Large intestine (tissue), 3 donors: Measurements from ENCODE around the gene BOLA3. TPM values are rescaled to one million over a fixed set of nuclear protein-coding genes. Genes with fewer than 3 reads are reported as not detected.

Source experiments
- DNase-seq, 2 donors: peaks; one replicate each; pipeline versions ENCODE4 v3.0.0 to v3.0.0-alpha.2; 2013
- H3K27ac ChIP-seq: one replicate; pipeline ENCODE4 v1.5.1; 2013; ENCODE audit warnings: low read length
- H3K27me3 ChIP-seq: 2 replicates; pipeline ENCODE4 v1.6.1; 2013; ENCODE audit warnings: low read length; ENCODE audit not compliant: control insufficient read depth, insufficient read depth
- H3K36me3 ChIP-seq: 2 replicates; pipeline ENCODE4 v1.6.1; 2013; ENCODE audit warnings: low read length; ENCODE audit not compliant: control insufficient read depth, insufficient read depth
- H3K4me1 ChIP-seq: one replicate; pipeline ENCODE4 v1.6.1; 2013; ENCODE audit warnings: low read length; ENCODE audit not compliant: control insufficient read depth, insufficient read depth
- H3K4me3 ChIP-seq: one replicate; pipeline ENCODE4 v1.5.1; 2013; ENCODE audit warnings: low read length
- H3K9me3 ChIP-seq: one replicate; pipeline ENCODE4 v1.6.1; 2013; ENCODE audit warnings: mild to moderate bottlenecking, low read depth, low read length, moderate library complexity; ENCODE audit not compliant: control insufficient read depth
- WGBS: methylation state at CpG from one replicate; pipeline ENCODE4 v1.1.5; 2013; ENCODE audit warnings: low lambda C conversion rate; ENCODE audit not compliant: insufficient coverage; 5-methylcytosine and 5-hydroxymethylcytosine counted together
- polyA plus RNA-seq: library from polyadenylated mRNA; unstranded; fragments of 120-200 nt; gene quantifications from one replicate; pipeline ENCODE4 v1.2.1, GENCODE V29; 2013

BOLA3 gene
- polyA plus RNA-seq, 1 donor, result 32.4 TPM

DNA sequence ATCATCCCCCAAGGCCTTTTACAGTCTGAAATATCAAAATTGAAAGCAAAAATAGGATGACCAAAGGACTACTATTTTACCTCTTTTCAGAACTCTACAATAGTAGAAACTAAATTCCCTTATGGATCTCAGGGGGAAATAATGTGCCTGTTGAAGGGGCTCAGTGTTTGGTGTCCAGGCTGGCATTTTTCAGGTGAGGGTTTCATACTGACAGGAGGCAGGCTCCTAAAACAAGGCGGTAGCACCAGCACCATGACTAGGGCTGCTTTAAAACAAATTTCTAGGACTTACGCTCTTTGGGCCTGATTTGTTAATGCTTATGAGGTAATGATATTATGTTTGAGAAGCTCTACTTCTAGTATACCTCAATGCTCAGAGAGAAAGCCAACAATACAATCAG is 5.2 kb upstream of the BOLA3 start:
- no peak overlapping the region for H3K27ac ChIP-seq
- H3K9me3 ChIP-seq, result no peaks in the 10 kb centered on the region
- no peaks in the 10 kb centered on the region for H3K27me3 ChIP-seq
- WGBS, result 100% methylated on average over 1 of the region's 2 CpGs
- peaks cover 27% of the 10 kb centered on the region for H3K36me3 ChIP-seq
- H3K4me3 ChIP-seq, result no peak overlapping the region
- no peaks in the 10 kb centered on the region for H3K4me1 ChIP-seq
- no peak for DNase-seq

DNA sequence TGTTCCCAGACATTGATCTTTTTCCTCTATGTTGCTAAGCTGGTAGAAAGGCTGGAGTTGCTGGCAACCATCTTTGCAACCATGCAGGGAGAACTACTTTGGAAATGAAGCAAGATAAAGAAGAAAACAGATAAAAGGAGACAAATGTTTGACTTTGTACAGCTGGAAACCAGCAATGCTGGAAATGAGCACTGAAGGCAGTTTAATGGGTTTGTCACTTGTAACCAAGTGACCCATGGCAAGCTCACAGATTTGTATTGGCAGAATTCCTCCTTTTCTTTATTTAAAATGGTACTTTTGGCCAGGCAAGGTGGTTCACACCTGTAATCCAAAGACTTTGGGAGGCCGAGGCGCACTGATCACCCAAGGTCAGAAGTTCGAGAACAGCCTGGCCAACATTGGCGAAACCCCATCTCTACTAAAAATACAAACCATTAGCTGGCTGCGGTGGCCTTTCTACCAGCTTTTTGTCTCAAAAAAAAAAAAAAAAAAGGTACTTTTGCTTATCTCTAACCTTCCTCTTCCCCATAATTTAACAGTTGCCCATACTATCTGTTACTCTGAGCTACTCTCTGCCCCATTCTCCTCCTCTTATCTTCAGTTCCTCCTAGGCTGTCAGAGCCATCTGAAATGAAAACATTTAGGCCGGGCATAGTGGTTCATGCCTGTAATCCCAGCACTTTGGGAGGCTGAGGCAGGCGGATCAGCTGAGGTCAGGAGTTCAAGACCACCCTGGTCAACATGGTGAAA is 2.0 kb upstream of the BOLA3 start:
- no peak for DNase-seq
- no peaks in the 10 kb centered on the region for H3K9me3 ChIP-seq
- H3K27ac ChIP-seq, result no peak overlapping the region
- 100% methylated on average over 2 of the region's 7 CpGs for WGBS
- peaks cover 10% of the 10 kb centered on the region for H3K36me3 ChIP-seq
- peaks cover 10% of the 10 kb centered on the region for H3K4me1 ChIP-seq
- no peak overlapping the region for H3K4me3 ChIP-seq
- H3K27me3 ChIP-seq, result no peaks in the 10 kb centered on the region

DNA sequence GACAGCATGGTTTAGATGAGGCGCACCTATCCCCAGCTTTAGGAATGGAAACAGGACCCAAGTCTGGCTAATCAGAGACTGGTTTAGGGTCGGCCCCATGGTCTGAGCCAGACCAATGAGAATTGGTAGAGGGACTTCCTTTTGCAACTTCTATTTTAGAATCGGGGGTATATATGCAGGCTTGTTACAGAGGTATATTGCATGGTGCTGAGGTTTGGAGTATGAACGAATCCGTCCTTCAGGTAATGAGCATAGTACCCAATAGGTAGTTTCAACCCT is 1.5 kb upstream of the BOLA3 start:
- no peak overlapping the region for H3K27ac ChIP-seq
- no peak overlapping the region for H3K4me3 ChIP-seq
- peaks cover 10% of the 10 kb centered on the region for H3K4me1 ChIP-seq
- H3K36me3 ChIP-seq, result peaks cover 12% of the 10 kb centered on the region
- no peak for DNase-seq
- no CpG with 5 or more reads among the region's 5 CpGs for WGBS
- H3K9me3 ChIP-seq, result no peaks in the 10 kb centered on the region
- H3K27me3 ChIP-seq, result no peaks in the 10 kb centered on the region

DNA sequence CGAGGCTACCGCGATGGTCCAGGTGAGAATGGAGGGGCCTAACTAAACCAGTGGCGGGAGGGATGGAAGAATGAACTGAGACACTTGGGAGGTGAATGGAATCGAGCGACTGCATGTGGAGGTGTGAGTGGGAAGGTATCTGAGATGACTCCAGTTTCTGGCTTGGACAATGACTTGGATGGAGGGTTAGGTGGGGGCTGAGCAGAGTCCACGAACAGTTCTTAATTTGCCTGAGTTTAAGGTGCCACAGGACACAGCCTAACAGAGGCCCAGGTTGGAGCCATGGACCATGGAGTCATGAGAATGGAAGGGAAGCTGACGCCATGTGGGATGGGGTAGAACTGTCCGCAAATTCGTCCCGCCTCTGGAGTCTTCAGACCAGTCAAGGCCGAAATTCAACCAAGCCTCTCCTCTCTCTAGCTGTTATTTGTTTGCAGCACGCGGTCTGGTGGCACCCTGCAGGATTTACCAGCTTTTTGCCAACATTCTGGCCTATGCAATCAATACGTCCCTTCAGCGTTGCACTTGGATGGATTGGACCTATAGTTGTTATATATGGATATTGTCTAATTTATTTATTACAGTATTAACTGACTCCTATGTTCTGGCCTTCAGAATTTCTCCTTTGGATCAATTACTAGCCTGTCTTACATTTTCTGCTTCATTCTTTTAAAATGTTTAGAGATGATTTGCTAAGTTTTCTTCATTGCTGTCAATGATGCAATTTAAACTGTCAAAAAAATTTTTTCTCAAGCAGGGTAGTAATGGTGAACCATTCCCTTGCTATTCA is 940 bp upstream of the BOLA3 start:
- H3K27ac ChIP-seq, result peak overlapping the region; percentile 77
- DNase-seq, result no peak
- H3K9me3 ChIP-seq, result no peaks in the 10 kb centered on the region
- H3K4me1 ChIP-seq, result peaks cover 10% of the 10 kb centered on the region
- H3K4me3 ChIP-seq, result peak overlapping the region; percentile 72
- no peaks in the 10 kb centered on the region for H3K27me3 ChIP-seq
- 100% methylated on average over 1 of the region's 16 CpGs for WGBS
- peaks cover 11% of the 10 kb centered on the region for H3K36me3 ChIP-seq

DNA sequence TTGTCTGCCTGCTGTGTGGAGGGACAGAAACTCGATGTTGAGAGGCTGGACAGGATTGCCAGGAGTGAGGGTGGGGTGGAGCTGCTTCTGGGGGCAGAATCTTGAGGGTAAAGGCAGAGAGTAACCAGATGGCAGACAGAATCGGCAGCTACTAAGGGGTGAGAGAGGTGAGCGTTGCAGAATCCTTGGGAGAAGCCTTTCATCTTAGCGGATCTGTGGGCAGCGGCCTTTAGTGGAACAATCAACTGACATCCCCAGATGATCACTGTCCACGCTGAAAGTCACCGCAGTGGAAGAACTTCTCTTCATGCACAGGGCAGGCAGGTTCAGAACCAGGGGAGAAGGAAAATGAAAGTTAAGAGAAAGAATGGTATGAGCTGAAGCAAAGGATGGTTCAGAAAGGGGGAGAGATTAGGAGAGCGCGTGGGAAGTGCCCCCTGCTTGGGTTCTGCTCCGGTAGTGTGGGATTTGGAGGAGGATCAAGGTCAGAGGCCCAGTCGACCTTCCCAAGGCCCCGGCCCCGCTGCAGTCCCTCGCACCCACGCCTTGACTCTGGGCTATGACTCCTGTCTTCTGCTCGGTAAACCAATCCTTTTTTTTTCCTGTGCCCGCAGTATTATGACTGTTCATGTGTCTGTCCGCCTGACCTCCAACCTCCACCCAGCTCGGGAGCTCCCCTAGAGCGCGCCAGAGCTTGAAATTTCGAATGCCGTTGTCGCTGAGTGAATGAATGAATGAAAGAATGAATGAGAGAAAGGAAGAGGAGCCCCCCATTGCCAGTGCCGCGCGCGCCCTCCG is 584 bp downstream of the BOLA3 start:
- Histone ChIP-seq H3K9me3 (no peaks in the 10 kb centered on the region), H3K27me3 (no peaks in the 10 kb centered on the region), H3K4me3 (peak overlapping the region; percentile 67), H3K27ac (no peak overlapping the region), H3K36me3 (peaks cover 14% of the 10 kb centered on the region), H3K4me1 (peaks cover 10% of the 10 kb centered on the region)
- DNase-seq, result no peak
- WGBS, result 0% methylated on average over 1 of the region's 29 CpGs

DNA sequence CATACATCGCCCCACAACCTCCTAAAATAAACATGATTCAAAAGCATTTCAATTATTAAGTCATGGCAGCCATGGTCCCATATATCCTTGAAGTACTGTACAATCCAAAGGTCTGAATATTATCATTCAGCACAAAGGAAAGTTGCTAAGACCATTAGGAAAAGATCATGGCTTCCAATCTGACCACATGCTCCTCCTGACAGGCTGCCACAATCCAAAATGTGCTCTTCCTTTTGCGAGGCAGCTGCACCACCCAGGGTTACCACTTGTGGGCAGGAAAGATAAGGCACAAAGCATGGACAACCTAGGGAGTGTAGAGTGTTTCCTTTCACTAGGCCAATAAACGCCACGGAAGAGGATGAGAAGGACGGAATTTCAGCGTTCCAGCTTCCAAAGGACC is 5.4 kb downstream of the BOLA3 start:
- Histone ChIP-seq H3K4me3 (no peak overlapping the region), H3K4me1 (peaks cover 10% of the 10 kb centered on the region), H3K9me3 (no peaks in the 10 kb centered on the region), H3K36me3 (peaks cover 24% of the 10 kb centered on the region), H3K27me3 (no peaks in the 10 kb centered on the region), H3K27ac (no peak overlapping the region)
- WGBS, result 100% methylated on average over 1 of the region's 6 CpGs
- DNase-seq, result no peak

DNA sequence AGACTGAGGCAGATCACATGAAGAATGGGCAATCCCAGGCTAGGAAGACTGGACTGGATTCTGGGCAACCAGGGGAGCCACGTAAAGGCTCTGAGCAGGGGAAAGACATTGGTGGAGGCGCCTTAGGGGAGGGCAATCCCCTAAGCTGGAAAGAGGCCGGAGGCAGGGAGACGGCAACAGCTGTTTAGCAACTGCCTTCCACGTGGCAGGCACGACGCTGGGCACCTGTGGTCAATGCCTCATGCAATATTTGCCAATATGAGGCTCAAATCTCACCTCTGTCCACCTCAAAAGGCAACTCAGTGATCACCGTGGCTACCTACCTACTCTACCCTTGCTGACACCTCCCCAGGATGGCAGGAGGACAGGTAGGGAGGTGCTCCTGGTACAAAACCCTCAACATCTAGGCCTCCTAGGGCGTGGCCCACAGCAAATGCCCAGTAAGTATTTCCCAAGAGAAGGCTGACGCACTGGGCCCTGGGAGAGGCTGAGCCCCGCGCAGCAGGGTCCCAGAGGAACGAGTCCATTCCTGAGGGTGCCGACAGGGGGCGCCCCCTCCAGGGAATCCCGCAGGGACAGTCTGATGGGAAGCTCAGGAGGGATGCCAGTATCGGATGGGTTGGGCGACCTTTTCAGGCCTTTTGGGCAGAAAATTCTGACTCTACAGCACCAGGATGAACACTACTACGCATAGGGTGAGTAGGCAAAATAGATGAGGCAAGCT is 8.9 kb downstream of the BOLA3 start:
- no peaks in the 10 kb centered on the region for H3K27me3 ChIP-seq
- H3K27ac ChIP-seq, result no peak overlapping the region
- no peaks in the 10 kb centered on the region for H3K9me3 ChIP-seq
- H3K4me3 ChIP-seq, result no peak overlapping the region
- no peak for DNase-seq
- H3K36me3 ChIP-seq, result peaks cover 23% of the 10 kb centered on the region
- H3K4me1 ChIP-seq, result no peaks in the 10 kb centered on the region
- no CpG with 5 or more reads among the region's 19 CpGs for WGBS

DNA sequence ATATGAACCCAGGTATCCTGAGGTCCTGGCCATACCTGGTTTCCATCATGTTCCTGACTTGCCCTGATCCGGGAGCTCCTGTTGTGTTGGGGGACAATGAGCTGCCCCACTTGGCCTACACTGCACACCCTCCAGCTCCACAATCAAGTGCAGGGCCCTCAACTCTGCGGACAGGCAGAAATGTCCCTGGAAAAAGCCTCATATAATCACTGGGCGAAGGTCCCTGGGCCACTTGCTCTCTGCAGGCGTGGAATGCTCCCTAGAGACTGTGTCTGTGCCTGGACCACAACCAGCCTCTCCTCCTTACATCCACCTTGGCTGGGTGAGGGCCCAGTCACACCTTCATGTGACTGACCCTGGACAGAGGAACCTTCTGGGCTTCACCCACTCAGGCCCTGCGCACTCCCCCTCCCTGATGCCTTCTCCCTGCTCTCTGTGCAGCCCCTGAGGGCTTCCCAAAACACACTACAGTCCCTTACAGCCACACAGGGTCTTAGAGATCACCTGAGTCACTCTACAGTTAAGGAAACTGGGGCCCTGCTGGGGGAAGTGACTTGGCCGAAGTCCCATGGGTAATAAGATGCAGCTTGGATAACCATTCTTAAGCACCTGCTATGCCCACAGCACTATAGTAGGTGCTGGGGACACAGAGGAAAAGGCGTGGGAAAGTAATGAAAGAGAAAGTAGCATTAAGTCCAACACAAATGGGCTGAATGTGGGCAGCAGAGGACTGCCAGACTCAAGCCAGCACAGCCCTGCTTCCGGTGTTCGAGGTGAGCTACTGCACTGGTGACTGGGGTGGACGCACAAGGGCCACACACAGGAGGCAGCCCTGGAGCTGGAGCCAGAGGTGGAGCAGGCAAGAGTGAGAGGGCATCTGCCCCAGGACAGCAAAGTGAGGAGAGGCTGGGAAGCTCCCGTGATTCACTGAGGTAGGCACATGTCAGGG is 9.8 kb downstream of the BOLA3 start:
- H3K27me3 ChIP-seq, result no peaks in the 10 kb centered on the region
- H3K27ac ChIP-seq, result no peak overlapping the region
- no peaks in the 10 kb centered on the region for H3K9me3 ChIP-seq
- no peak overlapping the region for H3K4me3 ChIP-seq
- DNase-seq, result peak; percentile 7 to 57
- WGBS, result no CpG with 5 or more reads among the region's 11 CpGs
- no peaks in the 10 kb centered on the region for H3K4me1 ChIP-seq
- H3K36me3 ChIP-seq, result peaks cover 25% of the 10 kb centered on the region

DNA sequence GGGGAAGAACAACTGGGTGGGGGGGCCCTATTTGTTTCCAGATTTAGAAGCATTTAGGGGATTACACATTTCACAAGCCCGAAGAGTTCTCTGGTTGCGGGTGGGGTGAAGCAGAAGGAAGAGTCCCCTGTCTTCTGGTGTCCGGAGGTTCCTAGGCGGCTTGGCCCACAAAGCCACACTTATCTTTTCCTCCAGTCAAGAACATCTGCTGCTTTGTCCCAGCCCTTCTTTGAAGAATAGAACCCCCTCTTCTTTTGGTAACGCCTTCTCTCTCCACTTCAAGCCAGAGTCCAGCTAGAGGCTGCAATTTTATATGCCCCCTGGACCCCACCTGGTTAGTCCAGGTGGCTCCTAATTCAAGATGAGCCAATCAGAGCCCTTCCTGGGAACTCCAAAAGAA is 15.8 kb downstream of the BOLA3 start:
- H3K4me1 ChIP-seq, result no peaks in the 10 kb centered on the region
- H3K27ac ChIP-seq, result no peak overlapping the region
- WGBS, result 90% methylated on average over 2 of the region's 5 CpGs
- peaks cover 17% of the 10 kb centered on the region for H3K27me3 ChIP-seq
- DNase-seq, result no peak
- no peak overlapping the region for H3K4me3 ChIP-seq
- H3K36me3 ChIP-seq, result peaks cover 6% of the 10 kb centered on the region
- H3K9me3 ChIP-seq, result peaks cover 9% of the 10 kb centered on the region
